PC-3 (cell line): ENCODE measurements around the gene FLNC.

ENCODE experiments used
- EZH2 ChIP-seq: fragments of 300-600 bp; sonication (generic); IDR thresholded peaks from one replicate; pipeline ENCODE4 v1.6.1; 2017; ENCODE audit warnings: antibody characterized with exemption, mild to moderate bottlenecking, low read length; ENCODE audit not compliant: unreplicated experiment
- TF ChIP-seq, protein P1 (sequence below): fragments of 300-600 bp; sonication (generic); conservative IDR thresholded peaks from 2 replicates; pipeline ENCODE4 v1.5.1; 2017; ENCODE audit warnings: antibody characterized with exemption, low read depth, mild to moderate bottlenecking, low read length

DNA sequence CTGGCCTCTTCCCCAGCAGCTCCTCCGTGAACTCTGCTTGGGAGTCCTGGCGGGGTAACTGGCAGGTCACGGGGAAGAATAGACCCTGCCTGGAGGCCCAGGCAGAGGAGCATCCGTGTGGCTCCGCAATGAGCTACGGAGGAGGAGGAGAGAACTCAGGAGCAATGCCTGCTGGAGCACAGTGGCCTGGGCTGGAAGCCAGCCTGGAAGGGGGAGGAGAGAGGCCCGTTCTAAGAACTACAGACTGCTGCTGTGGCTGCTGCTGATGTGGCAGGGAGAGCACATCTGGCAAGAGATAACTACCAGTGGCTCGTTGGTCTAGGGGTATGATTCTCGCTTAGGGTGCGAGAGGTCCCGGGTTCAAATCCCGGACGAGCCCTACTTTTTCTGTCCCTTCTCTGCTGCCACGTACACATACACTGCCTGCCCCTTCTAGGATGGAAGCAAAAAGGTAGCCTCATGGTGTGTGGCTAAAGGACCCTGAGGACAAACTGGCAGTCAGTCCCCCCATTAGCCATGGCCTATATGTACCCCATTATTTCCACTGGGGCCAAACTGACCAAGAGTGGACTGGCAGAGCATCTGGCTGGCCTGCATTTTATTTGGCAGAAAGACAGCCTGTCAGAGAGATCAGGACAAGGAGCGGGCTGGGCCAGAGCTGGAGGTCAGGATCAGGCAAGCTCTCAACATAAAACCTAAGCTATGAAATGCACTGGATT is 46.9 kb upstream of the FLNC start:
- TF ChIP-seq, protein P1, sequence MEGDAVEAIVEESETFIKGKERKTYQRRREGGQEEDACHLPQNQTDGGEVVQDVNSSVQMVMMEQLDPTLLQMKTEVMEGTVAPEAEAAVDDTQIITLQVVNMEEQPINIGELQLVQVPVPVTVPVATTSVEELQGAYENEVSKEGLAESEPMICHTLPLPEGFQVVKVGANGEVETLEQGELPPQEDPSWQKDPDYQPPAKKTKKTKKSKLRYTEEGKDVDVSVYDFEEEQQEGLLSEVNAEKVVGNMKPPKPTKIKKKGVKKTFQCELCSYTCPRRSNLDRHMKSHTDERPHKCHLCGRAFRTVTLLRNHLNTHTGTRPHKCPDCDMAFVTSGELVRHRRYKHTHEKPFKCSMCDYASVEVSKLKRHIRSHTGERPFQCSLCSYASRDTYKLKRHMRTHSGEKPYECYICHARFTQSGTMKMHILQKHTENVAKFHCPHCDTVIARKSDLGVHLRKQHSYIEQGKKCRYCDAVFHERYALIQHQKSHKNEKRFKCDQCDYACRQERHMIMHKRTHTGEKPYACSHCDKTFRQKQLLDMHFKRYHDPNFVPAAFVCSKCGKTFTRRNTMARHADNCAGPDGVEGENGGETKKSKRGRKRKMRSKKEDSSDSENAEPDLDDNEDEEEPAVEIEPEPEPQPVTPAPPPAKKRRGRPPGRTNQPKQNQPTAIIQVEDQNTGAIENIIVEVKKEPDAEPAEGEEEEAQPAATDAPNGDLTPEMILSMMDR, result no peak
- no peak for TF ChIP-seq EZH2
